DOHH2 (cell line): ENCODE data around the gene MRC2.

Source experiments
- CTCF ChIP-seq: fragments of 200-600 bp; sonication (generic); IDR thresholded peaks from one replicate; pipeline ENCODE4 v1.5.1; 2014; ENCODE audit warnings: antibody characterized with exemption, mild to moderate bottlenecking, low read depth, low read length; ENCODE audit not compliant: poor library complexity, severe bottlenecking
- EZH2phosphoT487 ChIP-seq: fragments of 200-600 bp; sonication (generic); IDR thresholded peaks from 2 replicates; pipeline ENCODE4 v1.6.1; 2017; ENCODE audit warnings: borderline replicate concordance, mild to moderate bottlenecking, antibody characterized with exemption, low read length, moderate library complexity, mixed read lengths

- TF ChIP-seq CTCF = no peak
- TF ChIP-seq EZH2phosphoT487 = no peak
These were observed 107.7 kb downstream of the MRC2 start for GRCh38 chr17:62735044-62735651.
